HG03520 (cell line): Measurements from ENCODE around the gene CES2.
"Not testable (repeated sequence)": the region's sequence is repeated elsewhere in the genome, so short reads cannot be mapped to it uniquely, and the experiment has no call there.

Experiments
- ATAC-seq: cut with Tn5 transposase; IDR thresholded peaks from one replicate; pipeline ENCODE4 v1.9.1; 2021; ENCODE audit warnings: mild to moderate bottlenecking, moderate library complexity; ENCODE audit not compliant: unreplicated experiment

CES2 gene, protein sequence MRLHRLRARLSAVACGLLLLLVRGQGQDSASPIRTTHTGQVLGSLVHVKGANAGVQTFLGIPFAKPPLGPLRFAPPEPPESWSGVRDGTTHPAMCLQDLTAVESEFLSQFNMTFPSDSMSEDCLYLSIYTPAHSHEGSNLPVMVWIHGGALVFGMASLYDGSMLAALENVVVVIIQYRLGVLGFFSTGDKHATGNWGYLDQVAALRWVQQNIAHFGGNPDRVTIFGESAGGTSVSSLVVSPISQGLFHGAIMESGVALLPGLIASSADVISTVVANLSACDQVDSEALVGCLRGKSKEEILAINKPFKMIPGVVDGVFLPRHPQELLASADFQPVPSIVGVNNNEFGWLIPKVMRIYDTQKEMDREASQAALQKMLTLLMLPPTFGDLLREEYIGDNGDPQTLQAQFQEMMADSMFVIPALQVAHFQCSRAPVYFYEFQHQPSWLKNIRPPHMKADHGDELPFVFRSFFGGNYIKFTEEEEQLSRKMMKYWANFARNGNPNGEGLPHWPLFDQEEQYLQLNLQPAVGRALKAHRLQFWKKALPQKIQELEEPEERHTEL

DNA sequence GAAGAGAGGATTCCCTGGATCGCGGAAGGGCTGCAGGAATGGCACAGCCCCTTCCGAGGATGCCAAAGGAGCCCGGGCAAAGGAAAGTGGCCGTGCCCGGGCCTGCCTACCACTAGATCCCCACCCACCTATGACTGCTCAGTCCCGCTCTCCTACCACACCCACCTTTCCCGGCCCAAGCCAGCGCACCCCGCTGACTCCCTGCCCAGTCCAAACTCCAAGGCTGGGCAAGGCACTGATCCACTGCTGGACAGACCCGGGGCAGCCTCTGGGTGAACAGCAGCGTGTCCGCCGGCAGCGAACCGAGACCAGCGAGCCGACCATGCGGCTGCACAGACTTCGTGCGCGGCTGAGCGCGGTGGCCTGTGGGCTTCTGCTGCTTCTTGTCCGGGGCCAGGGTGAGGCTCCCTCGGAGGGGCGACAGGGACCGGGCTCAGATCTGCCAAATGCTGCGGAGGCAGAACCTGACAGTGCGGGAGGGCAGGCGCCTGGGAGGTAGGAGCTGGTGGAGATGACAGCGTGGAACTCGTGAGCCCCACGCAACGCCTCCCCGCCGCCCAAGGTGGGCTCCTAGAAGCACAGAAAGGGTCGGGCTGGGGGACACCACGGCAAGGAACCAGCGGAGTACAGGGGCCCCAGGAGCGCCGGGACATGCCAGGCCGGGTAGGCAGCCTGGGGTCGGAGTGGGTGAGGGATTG is at the start of gene CES2:
TSS of gene CES2 (plus strand) at position 203 of the 698 bp plus-strand sequence. CDS start at position 323, 120 bp downstream.
- ATAC-seq, result no peak

DNA sequence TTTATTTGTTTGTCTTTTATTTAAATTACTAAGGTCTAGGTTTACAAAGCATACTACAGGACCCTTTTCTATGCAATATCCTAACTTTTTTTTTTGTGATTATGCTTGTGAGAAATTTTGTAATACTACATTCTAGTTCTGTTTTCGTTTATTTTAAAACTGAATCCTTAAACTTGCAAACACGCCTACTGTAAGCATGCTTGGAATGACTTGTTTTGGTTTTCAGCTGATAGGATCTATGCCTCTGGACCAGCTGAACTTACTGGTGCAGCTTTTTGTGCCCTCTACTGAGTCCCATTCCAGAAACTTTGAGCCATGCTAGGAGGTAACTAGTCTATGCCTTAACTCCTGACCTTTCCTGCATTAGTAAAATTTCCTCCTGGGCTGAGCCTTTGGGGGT is 49.0 kb upstream of the CES2 start:
- ATAC-seq, result no peak

DNA sequence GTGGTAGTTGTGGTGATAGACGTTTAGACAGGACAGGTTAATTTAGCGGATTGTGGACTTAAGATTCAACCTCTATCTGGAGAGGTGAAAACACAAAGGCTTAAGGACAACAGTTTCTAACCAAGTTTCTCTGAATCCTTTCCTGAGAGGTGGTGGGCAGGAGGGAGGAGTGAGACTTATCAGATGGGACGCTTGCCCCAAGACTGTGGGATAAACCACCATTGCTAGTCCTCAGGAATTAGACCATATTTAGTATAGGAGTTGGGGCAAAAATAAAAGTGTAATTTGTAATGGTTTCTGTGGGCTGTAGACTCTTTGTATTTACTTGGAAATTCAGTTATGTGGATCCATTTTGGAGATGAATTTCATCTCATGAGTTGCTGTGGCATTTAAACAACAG is 48.4 kb upstream of the CES2 start:
- ATAC-seq, result no peak

DNA sequence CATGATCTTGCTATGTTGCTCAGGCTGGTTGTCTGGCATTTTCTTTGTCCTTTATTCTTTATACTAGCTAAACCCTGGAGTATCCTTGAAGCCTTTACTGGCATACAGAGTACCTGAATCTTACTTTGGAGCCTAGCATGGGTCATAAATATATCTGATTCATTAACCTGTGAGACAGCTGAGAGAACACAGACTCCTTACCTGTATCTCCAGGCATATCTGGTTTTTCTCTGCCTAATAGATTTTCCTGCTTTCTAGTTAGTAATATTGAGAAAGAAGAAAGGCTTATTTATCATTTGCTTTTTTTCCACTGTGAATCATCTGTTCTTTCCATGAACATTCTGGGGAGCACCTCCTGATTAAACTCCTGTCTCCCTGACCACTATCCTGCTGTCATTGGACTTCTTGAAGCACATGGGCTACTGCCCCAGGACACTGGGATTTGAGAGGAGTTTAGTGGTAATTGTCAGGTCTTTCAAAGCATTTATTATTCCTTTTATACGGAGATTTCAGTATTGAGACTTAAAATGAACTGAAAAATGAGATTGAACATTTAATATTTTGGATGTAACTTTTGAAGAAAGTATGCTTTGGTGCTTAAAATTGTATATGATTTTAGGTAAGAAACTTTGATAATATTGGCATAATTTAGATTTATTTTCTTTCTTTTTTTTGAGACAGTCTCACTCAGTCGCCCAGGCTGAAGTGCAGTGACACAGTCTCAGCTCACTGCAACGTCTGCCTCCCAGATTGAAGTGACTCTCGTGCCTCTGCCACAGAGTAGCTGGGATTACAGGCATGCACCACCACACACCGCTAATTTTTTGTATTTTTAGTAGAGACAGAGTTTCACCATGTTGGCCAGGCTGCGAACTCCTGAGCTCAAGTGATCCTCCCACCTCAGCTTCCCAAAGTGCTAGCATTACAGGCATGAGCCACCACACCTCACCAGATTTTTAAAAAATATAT is 46.4 kb upstream of the CES2 start:
- no peak for ATAC-seq

DNA sequence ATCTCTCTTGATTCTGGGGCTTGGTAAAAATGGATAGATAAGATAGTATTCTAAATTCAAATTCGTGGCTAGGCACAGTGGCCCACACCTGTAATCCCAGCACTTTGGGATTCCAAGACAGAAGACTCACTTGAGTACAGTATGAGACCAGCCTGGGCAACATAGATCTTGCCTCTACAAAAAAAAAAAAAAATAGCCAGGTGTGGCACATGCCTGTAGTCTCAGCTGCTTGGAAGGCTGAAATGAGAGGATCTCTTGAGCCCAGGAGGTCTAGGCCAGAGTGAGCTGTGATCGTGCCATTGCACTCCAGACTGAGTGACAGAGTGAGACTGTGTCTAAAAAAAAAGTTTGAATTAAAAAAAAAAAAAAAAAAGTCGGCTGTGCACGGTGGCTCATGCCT is 45.7 kb upstream of the CES2 start:
- no peak for ATAC-seq

DNA sequence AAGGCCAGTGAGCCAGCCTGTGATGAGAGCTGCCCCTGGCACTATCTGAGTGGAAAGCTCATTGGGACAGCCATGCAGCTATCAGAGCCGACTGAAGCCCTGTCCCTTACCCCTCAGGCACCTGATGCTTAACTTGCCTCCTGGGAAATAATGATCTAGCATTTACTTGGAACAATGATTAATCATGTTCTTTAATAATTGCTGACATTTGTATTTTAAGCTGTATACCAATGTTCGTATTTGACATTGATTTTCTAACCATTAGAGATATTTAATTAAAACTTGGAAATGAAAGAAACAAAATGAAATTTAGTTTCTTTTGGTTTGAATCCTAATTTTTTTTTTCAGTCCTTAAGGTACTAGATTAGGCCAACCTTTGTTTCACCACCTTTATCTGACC is 44.5 kb upstream of the CES2 start:
- no peak for ATAC-seq

DNA sequence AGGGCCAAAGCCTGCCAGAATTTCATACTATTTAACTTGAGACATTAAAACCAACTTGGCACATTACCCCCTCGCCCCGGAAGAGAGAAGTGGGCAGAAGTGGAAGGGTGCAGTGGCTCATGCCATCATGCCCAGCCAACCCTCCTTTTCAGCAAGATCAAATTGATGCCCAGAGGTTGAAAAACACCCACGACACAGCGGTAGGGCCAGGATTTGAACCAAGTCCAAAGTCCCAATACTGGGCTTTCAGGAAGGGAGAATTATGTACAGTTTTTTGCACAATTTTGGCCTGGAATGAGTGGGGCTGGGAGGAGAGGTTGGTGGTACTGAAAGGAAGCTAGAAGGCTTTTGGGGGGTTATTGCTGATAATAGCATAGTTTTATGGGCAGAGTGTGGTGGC is 44.0 kb upstream of the CES2 start:
- ATAC-seq, result no peak

DNA sequence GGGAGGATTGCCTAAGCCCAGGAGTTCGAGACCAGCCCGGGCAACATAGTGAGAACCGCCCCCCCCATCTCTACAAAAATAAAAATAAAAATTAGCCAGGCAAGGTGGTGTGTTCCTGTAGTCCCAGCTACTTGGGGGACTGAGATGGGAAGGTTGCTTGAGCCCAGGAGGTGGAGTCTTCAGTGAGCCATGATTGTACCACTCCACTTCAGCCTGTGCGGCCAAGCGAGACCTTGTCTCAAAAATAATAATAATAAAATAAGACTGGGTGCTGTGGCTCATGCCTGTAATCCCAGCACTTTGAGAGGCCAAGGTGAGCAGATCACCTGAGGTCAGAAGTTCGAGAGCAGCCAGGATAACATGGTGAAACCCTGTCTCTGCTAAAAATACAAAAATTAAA is 43.5 kb upstream of the CES2 start:
- ATAC-seq, result no peak

DNA sequence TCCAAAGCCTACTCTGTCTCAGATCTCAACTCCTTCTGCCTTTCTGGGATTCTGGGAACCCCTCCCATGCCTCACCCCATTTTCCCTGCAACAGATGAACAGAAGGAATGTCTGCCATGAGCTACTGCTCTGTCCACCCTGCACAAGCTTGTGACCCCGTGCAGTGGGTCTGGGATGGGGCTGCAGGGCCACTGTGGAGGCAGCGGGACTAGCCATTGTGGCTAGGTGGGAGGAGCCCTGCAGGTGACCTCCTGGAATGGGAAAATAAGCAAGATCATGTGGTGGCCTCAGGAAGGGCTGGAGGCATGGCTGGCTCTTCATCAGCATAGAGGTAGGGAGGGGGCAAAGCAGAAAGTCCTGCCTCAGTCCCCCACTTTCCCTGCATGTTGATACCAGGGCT is 41.3 kb upstream of the CES2 start:
- no peak for ATAC-seq

DNA sequence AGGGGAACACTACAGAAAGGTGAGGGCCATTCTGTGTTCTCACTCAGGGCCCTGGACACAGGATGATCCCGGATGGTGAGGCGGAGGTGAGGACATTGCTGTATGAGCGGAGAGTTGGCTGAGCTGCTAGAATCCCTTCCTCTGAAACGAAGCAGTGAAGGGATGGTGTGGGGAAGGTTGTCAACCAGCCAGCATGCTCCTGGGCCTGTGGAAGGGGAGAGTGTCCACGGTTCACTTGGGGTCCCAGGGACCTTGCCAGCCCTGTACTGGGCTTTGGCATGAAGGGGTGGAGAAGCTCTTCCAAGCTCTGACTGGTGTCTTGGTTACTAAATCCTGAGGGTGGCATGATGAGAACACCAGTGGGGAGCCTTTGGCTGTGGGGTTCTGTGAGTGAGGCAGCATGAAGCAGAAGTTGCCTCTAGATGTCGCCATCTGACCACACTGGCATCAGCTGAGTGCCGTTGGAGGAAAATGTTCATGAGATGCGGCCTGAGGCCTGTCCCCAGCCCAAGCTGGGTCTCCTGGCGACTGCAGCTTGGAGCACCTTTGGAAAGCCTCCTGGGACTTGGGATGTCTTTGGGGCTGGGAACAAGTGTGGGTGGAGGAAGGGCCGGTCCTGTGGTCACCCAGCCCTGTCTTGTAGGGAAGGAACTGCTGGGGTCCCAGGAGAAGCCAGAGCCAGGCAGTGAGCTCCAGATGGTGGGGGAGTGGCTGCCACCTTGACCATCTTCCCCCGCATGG is 40.2 kb upstream of the CES2 start:
- ATAC-seq, result no peak

DNA sequence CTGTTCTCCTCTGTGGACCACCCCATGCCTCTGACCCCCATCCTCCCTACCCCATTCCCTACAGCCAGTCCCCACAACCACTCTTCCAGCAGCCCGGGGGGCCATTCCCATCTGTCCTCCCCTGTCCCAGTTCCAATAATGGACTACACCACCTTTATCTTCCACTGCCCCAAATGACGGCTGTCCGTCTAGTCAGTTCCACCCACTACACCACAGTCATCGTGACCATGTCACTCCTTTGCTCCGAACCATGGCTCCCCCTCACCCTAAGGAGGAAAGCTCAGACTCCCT is 39.7 kb upstream of the CES2 start:
- no peak for ATAC-seq

DNA sequence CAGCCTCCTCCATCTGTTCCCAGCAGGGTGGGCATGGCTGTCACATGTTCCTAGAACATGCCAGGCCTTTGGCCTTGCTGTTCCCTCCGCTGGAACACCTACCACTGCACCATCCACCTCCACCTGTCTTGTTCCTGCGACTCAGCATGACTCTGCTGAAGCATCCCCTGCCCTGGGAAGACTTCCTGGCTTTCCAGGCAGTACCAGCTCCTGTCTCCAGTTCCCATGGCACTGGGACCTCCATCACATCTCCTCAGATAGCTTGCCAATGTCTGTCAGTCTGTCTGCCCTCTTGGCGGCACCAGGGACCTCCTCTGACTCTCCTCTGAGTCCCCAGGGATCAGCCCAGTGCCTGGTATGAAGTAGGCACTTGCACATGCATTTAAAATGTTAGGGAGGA is 39.3 kb upstream of the CES2 start:
- ATAC-seq, result no peak

DNA sequence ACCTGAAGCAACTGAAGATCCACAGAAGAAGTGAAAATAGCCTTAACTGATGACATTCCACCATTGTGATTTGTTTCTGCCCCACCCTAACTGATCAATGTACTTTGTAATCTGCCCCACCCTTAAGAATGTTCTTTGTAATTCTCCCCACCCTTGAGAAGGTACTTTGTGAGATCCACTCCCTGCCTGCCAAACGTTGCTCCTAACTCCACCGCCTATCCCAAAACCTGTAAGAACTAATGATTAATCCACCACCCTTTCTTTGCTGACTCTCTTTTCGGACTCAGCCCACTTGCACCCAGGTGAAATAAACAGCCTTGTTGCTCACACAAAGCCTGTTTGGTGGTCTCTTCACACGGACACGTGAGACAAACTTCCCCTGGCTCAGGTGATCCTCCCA is 38.6 kb upstream of the CES2 start:
- ATAC-seq, result not testable (repeated sequence)

DNA sequence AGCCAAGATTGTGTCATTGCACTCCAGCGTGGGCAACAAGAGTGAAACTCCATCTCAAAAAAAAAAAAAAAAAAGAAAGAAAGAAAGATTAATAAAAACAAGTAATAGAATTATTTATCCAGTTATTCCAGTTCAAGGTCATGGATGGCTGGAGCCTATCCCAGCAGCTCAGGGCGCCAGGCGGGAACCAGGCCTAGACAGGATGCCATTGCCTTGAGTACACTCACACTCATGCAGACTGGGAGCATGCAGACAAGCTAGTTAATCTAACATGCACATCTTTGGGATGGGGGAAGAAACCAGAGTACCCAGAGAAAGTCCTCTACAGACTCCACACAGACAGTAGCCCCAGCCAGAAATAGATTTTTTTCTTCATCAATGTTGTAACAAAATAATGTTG is 37.1 kb upstream of the CES2 start:
- ATAC-seq, result no peak

DNA sequence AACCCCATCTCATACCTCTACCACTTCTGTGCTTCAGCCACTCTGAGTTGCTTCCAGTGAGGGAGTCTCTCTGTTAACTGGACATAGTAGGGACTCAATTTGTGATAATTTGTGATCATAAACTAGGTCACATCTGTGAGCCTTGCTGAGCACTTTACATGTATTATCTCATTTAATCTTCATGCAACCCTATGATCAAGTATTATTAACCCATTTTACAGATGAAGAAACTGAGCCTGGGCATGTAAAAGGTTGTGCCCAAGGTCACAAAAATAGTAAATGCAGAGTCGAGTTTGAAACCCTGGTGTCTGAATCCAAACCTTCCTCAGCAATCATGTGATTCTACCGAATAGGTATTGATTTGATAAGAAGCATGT is 36.4 kb upstream of the CES2 start:
- no peak for ATAC-seq

DNA sequence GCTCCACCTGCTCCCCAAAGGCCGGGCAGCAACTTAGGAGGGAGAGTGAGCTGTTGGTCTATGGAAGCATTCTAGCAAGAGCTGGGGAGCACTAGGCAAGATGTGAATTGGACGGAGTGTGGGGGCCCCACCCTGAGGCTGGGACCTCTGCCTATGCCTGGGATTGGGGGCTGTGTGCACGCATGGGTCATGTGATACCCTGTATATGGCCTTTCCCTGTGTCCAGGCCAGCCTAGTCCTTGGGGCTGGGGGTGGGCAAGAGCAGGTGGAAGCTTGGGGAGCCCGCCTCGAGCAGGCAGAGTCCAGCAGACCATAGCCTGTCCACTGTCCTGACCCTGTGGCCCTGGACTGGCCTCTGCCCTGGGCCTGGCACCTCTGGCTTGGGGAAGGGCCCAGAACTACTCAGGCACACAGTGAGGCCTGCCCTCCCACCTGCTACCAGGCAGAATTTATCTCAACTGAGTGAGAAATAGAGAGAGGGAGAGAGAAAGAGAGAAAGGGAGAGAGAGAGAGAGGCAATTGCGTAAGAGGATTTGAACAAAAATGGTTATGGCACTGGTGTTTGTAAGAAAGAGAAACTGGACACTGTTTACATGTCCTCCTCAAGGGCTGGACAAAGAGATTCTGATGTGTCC is 35.9 kb upstream of the CES2 start:
- no peak for ATAC-seq

DNA sequence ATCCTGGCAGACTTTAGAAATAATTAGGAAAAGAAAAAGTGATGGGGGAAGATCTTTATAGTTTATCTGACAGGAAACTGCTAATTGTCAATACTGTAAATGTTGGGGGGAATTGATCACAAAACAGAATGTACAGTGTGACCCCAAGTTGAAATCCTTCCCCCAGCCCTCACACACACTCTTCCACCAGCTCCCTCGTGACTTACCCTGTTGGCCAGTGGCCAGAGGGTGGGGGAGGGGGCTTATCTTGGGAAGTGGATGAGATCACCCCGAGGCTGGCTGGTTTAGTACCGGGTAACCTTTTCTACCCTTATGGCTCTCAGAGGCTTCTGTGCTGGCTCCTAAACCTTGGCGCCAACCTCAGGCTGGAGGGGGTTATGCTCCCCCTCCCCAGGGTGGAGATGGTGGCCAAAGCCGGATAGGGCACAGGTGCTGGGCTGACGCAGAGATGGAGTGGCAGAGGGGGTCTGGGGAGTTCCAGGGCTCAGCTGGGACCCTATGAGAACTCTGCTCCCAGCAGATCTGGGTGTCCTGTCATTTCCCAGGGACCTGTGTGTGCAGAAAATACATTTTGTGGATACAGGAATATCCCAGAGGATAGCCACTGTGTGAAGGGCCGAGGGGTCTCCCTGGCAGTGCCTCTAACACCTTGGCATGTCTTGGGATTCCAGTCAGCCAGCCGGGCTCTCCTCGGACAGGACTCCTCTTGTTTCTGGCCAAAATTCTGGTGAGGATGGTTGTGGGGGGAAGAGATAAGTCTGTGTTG is 35.2 kb upstream of the CES2 start:
- ATAC-seq, result no peak

DNA sequence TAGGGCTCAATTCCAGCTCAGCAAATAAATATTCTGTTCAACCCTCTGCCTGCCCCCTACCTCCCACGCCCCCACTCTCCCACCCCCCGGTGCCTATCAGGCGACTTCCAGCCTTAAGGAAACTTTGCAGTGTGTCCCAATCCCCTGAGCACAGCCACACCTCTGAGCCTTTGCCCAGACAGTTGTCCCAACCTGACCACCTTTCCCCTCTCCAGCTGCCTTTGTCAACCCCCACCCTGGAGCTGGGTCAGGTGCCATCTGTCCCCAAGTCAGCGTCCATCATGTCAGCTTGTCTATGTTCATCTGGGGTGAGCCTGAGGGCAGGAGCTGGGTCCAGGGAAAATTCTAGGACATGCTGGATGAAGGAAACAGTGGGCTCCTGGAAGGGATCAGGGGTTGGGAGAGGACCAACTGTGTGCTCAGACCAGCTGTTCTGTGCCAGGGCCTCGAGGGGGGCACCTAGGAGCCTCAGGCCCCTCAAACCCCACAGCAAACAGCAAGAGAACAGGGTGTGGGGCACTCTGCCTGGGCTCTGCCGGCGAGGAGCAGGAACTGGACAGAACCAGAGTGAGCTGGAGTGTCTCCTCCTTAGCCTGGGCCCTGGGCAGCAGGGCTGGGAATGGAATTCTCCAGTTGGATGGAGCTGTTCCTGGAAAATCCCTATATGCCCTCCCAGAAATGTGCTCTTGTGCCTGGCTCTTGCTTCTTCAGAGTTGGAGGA is 34.4 kb upstream of the CES2 start:
- ATAC-seq, result no peak

DNA sequence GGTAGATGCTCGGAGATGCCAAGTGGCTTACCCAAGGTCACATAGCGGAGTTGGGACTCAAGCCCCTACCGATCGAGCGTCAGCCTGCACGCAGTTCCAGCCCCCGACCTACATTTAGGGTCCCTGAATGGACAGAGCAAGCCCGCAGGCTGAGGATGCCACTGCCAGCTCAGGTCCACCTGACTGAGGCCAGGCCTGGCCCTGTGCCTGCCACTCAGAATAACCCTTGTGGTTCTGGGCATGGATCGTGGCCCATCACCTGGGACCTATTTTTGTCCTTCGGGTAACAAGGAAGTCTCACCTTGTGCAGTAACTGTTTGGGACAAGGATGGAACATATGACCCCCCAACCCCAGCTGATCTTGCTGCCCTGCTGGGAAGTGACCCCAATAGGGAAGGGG is 33.7 kb upstream of the CES2 start:
- ATAC-seq, result no peak
